K562 (cell line): ENCODE data around the gene TKT. TPM values are rescaled to one million over a fixed set of nuclear protein-coding genes. Genes with fewer than 3 reads are reported as not detected.

Source experiments
- PRMT5 ChIP-seq: sonication (generic); formaldehyde crosslinking; IDR thresholded peaks from 2 replicates; pipeline ENCODE4 v1.5.0; 2020; ENCODE audit warnings: missing genetic modification reagents
- SRF ChIP-seq, 2 experiments: fragments of 250-450, 450-650 bp in 1 of 2; sonication (Bioruptor Pico) in 1 of 2; sonication (generic) in 1 of 2; formaldehyde crosslinking; IDR thresholded peaks; 2 replicates each; pipeline versions ENCODE4 v1.5.0 to v1.5.1; 2020 to 2022; ENCODE audit warnings: mild to moderate bottlenecking in 1 of 2, missing genetic modification reagents in 1 of 2
- TCF7L2 ChIP-seq: fragments of 150-350 bp; IDR thresholded peaks from 2 replicates; pipeline ENCODE4 v1.6.1; 2016; ENCODE audit warnings: low read depth, mild to moderate bottlenecking, low read length, moderate library complexity
- YY1 ChIP-seq, 3 experiments: IDR thresholded peaks; 2 replicates each; pipeline ENCODE4 v1.6.1; 2011; ENCODE audit warnings: low read length in 2 of 3, mild to moderate bottlenecking in 2 of 3, moderate library complexity in 2 of 3, borderline replicate concordance in 1 of 3, control low read depth in 1 of 3, low read depth in 1 of 3; ENCODE audit not compliant: insufficient read depth in 3 of 3, insufficient replicate concordance in 2 of 3, control insufficient read depth in 1 of 3, insufficient read length in 1 of 3; ENCODE audit errors: extremely low read depth in 1 of 3
- ZNF407 ChIP-seq: fragments of 450-650 bp; IDR thresholded peaks from 2 replicates; pipeline ENCODE4 v1.6.1; 2016; ENCODE audit warnings: low read depth
- polyA plus RNA-seq, 8 experiments: library from polyadenylated mRNA; depleted of rRNA in 4 of 8; stranded (reverse) in 5 of 8; unstranded in 3 of 8; fragments of >200 nt; fragmentation: Nextera tagmentation in 2 of 8; fragmentation: Illumina TruSeq in 1 of 8; extraction: Ambion mirVana in 2 of 8; extraction: Trizol in 1 of 8; gene quantifications; 2 replicates each; pipeline versions ENCODE4 v1.2.1 to v1.2.3, GENCODE V29; 2011 to 2014; ENCODE audit warnings: inconsistent platforms in 1 of 8, missing spikeins in 1 of 8
- total RNA-seq, 7 experiments: library from RNA; depleted of rRNA in 6 of 7; stranded (reverse); fragments of >200 nt in 6 of 7; fragmentation: Illumina TruSeq in 2 of 7; extraction: Trizol in 2 of 7; gene quantifications; 2 replicates each; pipeline versions ENCODE4 v1.2.1 to v1.2.3, GENCODE V29; 2011 to 2021; ENCODE audit warnings: low replicate concordance in 1 of 7
- TF ChIP-seq, protein P1 (sequence below): sonication (generic); formaldehyde crosslinking; IDR thresholded peaks from 2 replicates; pipeline ENCODE4 v1.5.0; 2020; ENCODE audit warnings: missing genetic modification reagents

TKT gene
- total and polyA plus RNA-seq, 9 of the 15 experiments (the other 6 are each of a cell fraction or from before 2014, with no cell fraction given), result 58.1 to 401 (median 187) TPM

- TF ChIP-seq ZNF407, result no peak
- no peak for TF ChIP-seq SRF (CRISPR knock-in tag; IDR thresholded peaks at IDR 0.05)
- TF ChIP-seq, protein P1, sequence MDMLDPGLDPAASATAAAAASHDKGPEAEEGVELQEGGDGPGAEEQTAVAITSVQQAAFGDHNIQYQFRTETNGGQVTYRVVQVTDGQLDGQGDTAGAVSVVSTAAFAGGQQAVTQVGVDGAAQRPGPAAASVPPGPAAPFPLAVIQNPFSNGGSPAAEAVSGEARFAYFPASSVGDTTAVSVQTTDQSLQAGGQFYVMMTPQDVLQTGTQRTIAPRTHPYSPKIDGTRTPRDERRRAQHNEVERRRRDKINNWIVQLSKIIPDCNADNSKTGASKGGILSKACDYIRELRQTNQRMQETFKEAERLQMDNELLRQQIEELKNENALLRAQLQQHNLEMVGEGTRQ (CRISPR knock-in tag), result no peak
- no peak for TF ChIP-seq YY1 (IDR thresholded peaks at IDR 0.05; ENCODE audit: borderline replicate concordance in 1 of 3, control insufficient read depth in 1 of 3, extremely low read depth in 1 of 3, insufficient read depth in 3 of 3, insufficient read length in 1 of 3, insufficient replicate concordance in 2 of 3, low read depth in 1 of 3, low read length in 2 of 3)
- no peak for TF ChIP-seq TCF7L2
- no peak for TF ChIP-seq PRMT5 (CRISPR knock-in tag)
Observed at GRCh38 chr3:53300826-53301225, 45.0 kb upstream of the TKT start (continued).
